GM19452 (cell line): Measurements from ENCODE around the gene BAZ2B.

ENCODE experiments used
- ATAC-seq: cut with Tn5 transposase; IDR thresholded peaks from one replicate; pipeline ENCODE4 v1.9.1; 2021; ENCODE audit not compliant: unreplicated experiment

BAZ2B gene

GRCh38 chr2:159615367-159616285 lies 722 bp downstream of the BAZ2B start:
- ATAC-seq: peak; percentile 58

- ATAC-seq: peak; percentile 16
These were observed 1.6 kb downstream of the BAZ2B start for GRCh38 chr2:159614534-159615366.

GRCh38 chr2:159613651-159614285 lies 2.6 kb downstream of the BAZ2B start:
- no peak for ATAC-seq

- ATAC-seq: no peak
These were observed 3.3 kb downstream of the BAZ2B start for GRCh38 chr2:159613091-159613490.

GRCh38 chr2:159612255-159612901 lies 4.0 kb downstream of the BAZ2B start:
- no peak for ATAC-seq

GRCh38 chr2:159609811-159610549 lies 6.4 kb downstream of the BAZ2B start:
- ATAC-seq: no peak

GRCh38 chr2:159608723-159609308 lies 7.5 kb downstream of the BAZ2B start:
- no peak for ATAC-seq

- no peak for ATAC-seq
These were observed 8.2 kb downstream of the BAZ2B start for GRCh38 chr2:159608108-159608507.

GRCh38 chr2:159606287-159606686 lies 10.1 kb downstream of the BAZ2B start:
- no peak for ATAC-seq

GRCh38 chr2:159605441-159606178 lies 10.7 kb downstream of the BAZ2B start:
- no peak for ATAC-seq

GRCh38 chr2:159604159-159604558 lies 12.2 kb downstream of the BAZ2B start:
- ATAC-seq: no peak

- no peak for ATAC-seq
These were observed 15.6 kb downstream of the BAZ2B start for GRCh38 chr2:159600752-159601151.

GRCh38 chr2:159595410-159596046 lies 20.8 kb downstream of the BAZ2B start:
- ATAC-seq: no peak

GRCh38 chr2:159592441-159592840 lies 23.9 kb downstream of the BAZ2B start:
- ATAC-seq: no peak

- ATAC-seq: no peak
These were observed 25.1 kb downstream of the BAZ2B start for GRCh38 chr2:159591221-159591620.

- ATAC-seq: no peak
These were observed 27.1 kb downstream of the BAZ2B start for GRCh38 chr2:159589286-159589685.

- no peak for ATAC-seq
These were observed 30.3 kb downstream of the BAZ2B start for GRCh38 chr2:159586034-159586433.

GRCh38 chr2:159585622-159586021 lies 30.7 kb downstream of the BAZ2B start:
- ATAC-seq: no peak

- ATAC-seq: no peak
These were observed 31.6 kb downstream of the BAZ2B start for GRCh38 chr2:159584796-159585195.
